Ammon's horn (tissue), 1 donor: ENCODE measurements around the gene ZNF24.

ENCODE experiments used
- DNase-seq: peaks from one replicate; pipeline ENCODE4 v3.0.0-alpha.2; 2016; ENCODE audit warnings: low spot score

The ZNF24 gene

GRCh38 chr18:35290094-35290735, 54.0 kb downstream of the ZNF24 start, which contains the start of gene ZSCAN30:
Gene ZSCAN30, minus strand, starts transcription at chr18:35290229. Its CDS starts 25,877 bp downstream, at chr18:35264352.
- peak; percentile 97 for DNase-seq

GRCh38 chr18:35289727-35290093, 54.5 kb downstream of the ZNF24 start:
- DNase-seq = no peak

- no peak for DNase-seq
Measured at GRCh38 chr18:35289293-35289692, 54.9 kb downstream of the ZNF24 start.

GRCh38 chr18:35284841-35285240, 59.4 kb downstream of the ZNF24 start:
- peak; percentile 18 for DNase-seq

GRCh38 chr18:35283923-35284794, 60.1 kb downstream of the ZNF24 start:
- DNase-seq = no peak

GRCh38 chr18:35282353-35282752, 61.9 kb downstream of the ZNF24 start:
- peak; percentile 18 for DNase-seq
